Measurements from ENCODE around the gene PI4K2A.

DNA sequence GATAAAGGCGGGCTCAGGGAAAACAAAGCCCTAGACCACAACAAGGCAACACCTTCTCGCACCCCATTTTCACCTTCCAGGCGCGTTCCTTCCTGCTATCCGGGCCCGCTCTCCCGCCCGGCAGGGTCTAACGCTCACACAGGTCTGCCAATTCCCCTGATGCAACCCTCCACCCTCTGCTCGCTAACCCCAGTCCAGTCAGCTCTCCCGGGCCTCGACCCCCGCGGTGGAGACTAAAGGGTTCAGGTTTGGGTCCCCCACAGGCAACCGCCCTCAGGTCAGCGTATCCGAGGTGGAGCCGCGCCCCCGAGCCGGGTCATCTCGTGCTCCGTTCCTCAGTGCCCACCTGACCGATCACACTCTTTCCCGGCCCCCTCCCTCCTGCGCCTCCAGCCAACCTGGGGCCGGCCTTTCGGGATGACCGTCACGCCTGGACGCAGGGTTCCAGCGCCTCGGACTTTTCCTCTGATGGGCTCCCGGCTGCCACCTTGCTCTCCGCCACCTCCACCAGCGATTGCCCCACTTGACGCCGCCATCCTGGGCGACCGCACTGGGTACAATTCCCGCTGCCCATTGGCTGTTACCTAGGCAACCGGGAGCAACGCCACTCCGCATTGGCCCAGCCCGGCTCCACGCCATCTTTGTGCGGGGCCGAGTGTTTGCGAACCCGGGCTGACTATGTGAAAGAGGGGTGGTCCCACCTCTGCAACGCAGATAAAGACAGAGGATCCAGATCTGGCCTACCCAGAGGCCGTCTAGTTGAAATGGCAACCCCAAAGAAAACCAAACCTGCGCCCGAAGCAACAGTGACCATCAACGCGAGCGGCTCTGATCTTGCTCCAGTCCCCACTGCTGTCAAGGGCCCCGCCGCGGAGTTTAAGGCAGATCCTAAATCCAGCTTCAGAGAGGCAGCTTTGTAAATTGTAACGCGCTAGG lies 7.3 kb upstream of the PI4K2A start, which contains the start of gene MORN4:
- TF ChIP-seq CTCF (IDR thresholded peaks at IDR 0.05) (no peak), EZH2 (IDR thresholded peaks at IDR 0.05) (no peak)

Data from neural progenitor cell (in vitro differentiated cells).